Neural crest cell (in vitro differentiated cells): ENCODE results near the gene GSKIP. TPM values are rescaled to one million over a fixed set of nuclear protein-coding genes. Genes with fewer than 3 reads are reported as not detected.
"Not testable (repeated sequence)": the region's sequence is repeated elsewhere in the genome, so short reads cannot be mapped to it uniquely, and the experiment has no call there.

Experiments used
- DNase-seq: peaks from one replicate; pipeline ENCODE4 v3.0.0; 2021; ENCODE audit warnings: low read depth, mixed read lengths, low spot score
- H3K27ac Mint-ChIP-seq: one replicate; pipeline ENCODE4 v1.8.0; 2021; ENCODE audit warnings: mild to moderate bottlenecking, mixed read lengths; ENCODE audit not compliant: unreplicated experiment
- H3K27me3 Mint-ChIP-seq: 2 replicates; pipeline ENCODE4 v1.8.0; 2021; ENCODE audit warnings: low read depth, mild to moderate bottlenecking, mixed read lengths
- H3K36me3 Mint-ChIP-seq: 2 replicates; pipeline ENCODE4 v1.8.0; 2021; ENCODE audit warnings: low read depth, mild to moderate bottlenecking, mixed read lengths
- H3K4me1 Mint-ChIP-seq: 2 replicates; pipeline ENCODE4 v1.8.0; 2021; ENCODE audit warnings: mixed read lengths
- H3K4me3 Mint-ChIP-seq: one replicate; pipeline ENCODE4 v1.8.0; 2021; ENCODE audit warnings: mild to moderate bottlenecking, mixed read lengths
- H3K9me3 Mint-ChIP-seq: 2 replicates; pipeline ENCODE4 v1.8.0; 2021; ENCODE audit warnings: mixed read lengths
- CTCF ChIP-seq: fragments of 200-600 bp; sonication (generic); conservative IDR thresholded peaks from 2 replicates; pipeline ENCODE4 v1.5.0; 2021; ENCODE audit warnings: antibody characterized with exemption, mild to moderate bottlenecking
- total RNA-seq: library from RNA; stranded (reverse); gene quantifications from 2 replicates; pipeline ENCODE4 v1.2.1, GENCODE V29; 2021

Gene GSKIP
- total RNA-seq, 1 donor from 2014 or later = 29.4 TPM

GRCh38 chr14:96338551-96338950 is 24.8 kb upstream of the GSKIP start:
- Mint-ChIP-seq H3K27me3 (no peaks in the 10 kb centered on the region), H3K9me3 (peaks cover 7% of the 10 kb centered on the region), H3K4me1 (no peaks in the 10 kb centered on the region), H3K36me3 (peaks cover 23% of the 10 kb centered on the region), H3K4me3 (no peak overlapping the region), H3K27ac (no peak overlapping the region)
- no peak for TF ChIP-seq CTCF
- DNase-seq = no peak

- Mint-ChIP-seq H3K27me3 (no peaks in the 10 kb centered on the region), H3K9me3 (peaks cover 7% of the 10 kb centered on the region)
Measured at GRCh38 chr14:96341323-96341722, 22.0 kb upstream of the GSKIP start.

GRCh38 chr14:96345669-96346068 is 17.7 kb upstream of the GSKIP start:
- no peak overlapping the region for H3K4me3 Mint-ChIP-seq
- no peaks in the 10 kb centered on the region for H3K9me3 Mint-ChIP-seq
- no peak for TF ChIP-seq CTCF
- H3K27me3 Mint-ChIP-seq = no peaks in the 10 kb centered on the region
- no peak for DNase-seq
- H3K4me1 Mint-ChIP-seq = no peaks in the 10 kb centered on the region
- H3K36me3 Mint-ChIP-seq = no peaks in the 10 kb centered on the region
- no peak overlapping the region for H3K27ac Mint-ChIP-seq

More at GRCh38 chr14:96341323-96341722, 22.0 kb upstream of the GSKIP start:
- no peak overlapping the region for H3K4me3 Mint-ChIP-seq
- DNase-seq = no peak
- no peak overlapping the region for H3K27ac Mint-ChIP-seq
- H3K4me1 Mint-ChIP-seq = no peaks in the 10 kb centered on the region
- peaks cover 23% of the 10 kb centered on the region for H3K36me3 Mint-ChIP-seq
- TF ChIP-seq CTCF = no peak

- H3K36me3 Mint-ChIP-seq, H3K27me3 Mint-ChIP-seq, H3K4me1 Mint-ChIP-seq, H3K9me3 Mint-ChIP-seq, H3K27ac Mint-ChIP-seq, DNase-seq, H3K4me3 Mint-ChIP-seq: not testable (repeated sequence)
Measured at GRCh38 chr14:96347957-96348356, 15.4 kb upstream of the GSKIP start.

- Mint-ChIP-seq H3K36me3 (peaks cover under 1% of the 10 kb centered on the region), H3K4me1 (no peaks in the 10 kb centered on the region), H3K27ac (no peak overlapping the region), H3K27me3 (no peaks in the 10 kb centered on the region), H3K4me3 (no peak overlapping the region), H3K9me3 (no peaks in the 10 kb centered on the region)
- no peak for DNase-seq
- no peak for TF ChIP-seq CTCF
Measured at GRCh38 chr14:96349286-96350075, 13.8 kb upstream of the GSKIP start.

- H3K36me3 Mint-ChIP-seq = peaks cover 3% of the 10 kb centered on the region
- no peaks in the 10 kb centered on the region for H3K9me3 Mint-ChIP-seq
- no peak overlapping the region for H3K27ac Mint-ChIP-seq
- DNase-seq = no peak
- no peak overlapping the region for H3K4me3 Mint-ChIP-seq
- no peak for TF ChIP-seq CTCF
- H3K4me1 Mint-ChIP-seq = no peaks in the 10 kb centered on the region
- no peaks in the 10 kb centered on the region for H3K27me3 Mint-ChIP-seq
Measured at GRCh38 chr14:96351986-96352385, 11.3 kb upstream of the GSKIP start.
